ENCODE results near the gene DVL2.
A peak's percentile ranks its signal among the peaks of the same experiment; 100 is the strongest.

The DVL2 gene

DNA sequence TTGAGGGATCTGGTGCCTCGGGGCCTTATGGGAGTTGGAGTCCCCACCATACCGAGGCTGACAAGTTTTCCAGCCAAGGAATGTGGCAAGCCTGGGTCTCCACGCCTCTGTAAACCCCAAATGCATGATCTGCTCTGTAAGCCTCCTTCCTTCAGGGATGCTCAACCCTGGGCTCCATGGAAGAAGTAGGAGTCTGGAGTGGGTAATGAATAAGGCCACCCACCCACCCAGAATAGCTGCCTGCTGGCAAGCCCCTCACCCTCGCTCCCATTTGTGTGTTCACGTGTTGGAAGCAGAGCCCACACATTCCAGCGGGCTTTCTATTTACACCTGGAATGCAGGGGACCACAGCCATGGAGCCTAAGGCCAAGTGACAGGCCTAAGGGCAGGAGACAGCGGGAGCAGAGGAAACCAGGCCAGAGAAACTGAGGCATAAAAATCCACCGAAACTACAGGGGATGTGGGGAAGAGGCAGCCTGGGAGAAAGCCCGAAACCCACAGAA, 19.1 kb downstream of the DVL2 start:
- H3K9ac ChIP-seq (ENCODE audit: low read length in 5 of 5) = peak overlapping the region in 1 of 5 donors; percentile 8
- H3K4me3 ChIP-seq (ENCODE audit: low read depth in 1 of 5, low read length in 5 of 5) = peak overlapping the region in 4 of 5 donors; percentile 59 to 74 (median 70)
- H3K9me3 ChIP-seq (ENCODE audit: control insufficient read depth in 5 of 5, low read length in 5 of 5) = no peaks in the 10 kb centered on the region
- peaks cover 2 to 60% (median 53%) of the 10 kb centered on the region in 5 donors for H3K4me1 ChIP-seq (ENCODE audit: control insufficient read depth in 5 of 5, insufficient read depth in 5 of 5, low read length in 5 of 5)
- H3K27me3 ChIP-seq (ENCODE audit: control insufficient read depth in 5 of 5, insufficient read depth in 4 of 5, low read length in 5 of 5) = peaks cover 0 to 9% (median 4%) of the 10 kb centered on the region in 5 donors
- no peaks in the 10 kb centered on the region for H3K36me3 ChIP-seq (ENCODE audit: control insufficient read depth in 5 of 5, insufficient read depth in 5 of 5, low read length in 5 of 5)
- H3K27ac ChIP-seq (ENCODE audit: low read depth, low read length) = no peak overlapping the region

DNA sequence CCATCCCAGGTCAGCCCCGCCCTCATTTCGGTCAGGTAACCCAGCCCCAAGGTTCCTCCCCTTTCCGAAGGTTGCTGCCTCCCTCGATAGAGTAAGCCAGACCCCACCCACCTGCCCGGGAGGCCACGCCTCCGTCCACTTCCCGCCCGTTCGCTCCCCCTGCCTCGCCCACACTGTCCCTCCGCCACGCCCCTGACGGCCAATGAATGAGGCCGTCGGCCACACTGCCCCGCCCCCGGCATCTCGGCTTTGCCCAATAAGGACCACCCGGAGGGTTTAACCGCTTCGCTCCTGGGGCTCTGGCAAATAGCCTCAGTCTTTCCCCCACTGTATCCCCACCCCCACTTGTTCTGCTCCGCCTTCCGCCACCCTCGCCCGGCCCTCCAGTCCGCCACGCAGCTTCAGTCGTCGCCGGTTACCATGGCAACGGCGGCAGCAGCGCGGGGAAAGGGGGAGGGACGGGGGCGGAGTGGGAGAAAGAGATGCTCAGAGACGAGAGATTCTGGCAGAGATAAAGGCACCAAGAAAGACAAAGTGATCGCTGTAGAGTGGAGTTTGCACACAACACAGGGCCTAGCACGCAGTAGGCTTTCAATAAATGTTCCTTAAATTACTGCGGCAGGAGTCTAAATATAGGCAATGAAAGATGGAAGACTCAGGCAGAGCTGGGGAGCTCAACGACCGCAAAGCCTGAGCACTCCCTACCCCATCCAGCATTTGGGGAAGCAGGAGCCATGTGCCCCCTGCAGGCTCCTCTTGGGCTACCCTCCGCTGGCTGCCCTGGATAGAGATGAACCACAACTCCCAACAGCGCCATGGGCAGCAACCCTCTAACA, 19.8 kb downstream of the DVL2 start:
- Histone ChIP-seq H3K9me3 (ENCODE audit: control insufficient read depth in 5 of 5, low read length in 5 of 5) (no peaks in the 10 kb centered on the region), H3K4me3 (ENCODE audit: low read depth in 1 of 5, low read length in 5 of 5) (peak overlapping the region; percentile 23 to 74 (median 68)), H3K36me3 (ENCODE audit: control insufficient read depth in 5 of 5, insufficient read depth in 5 of 5, low read length in 5 of 5) (no peaks in the 10 kb centered on the region), H3K27me3 (ENCODE audit: control insufficient read depth in 5 of 5, insufficient read depth in 4 of 5, low read length in 5 of 5) (peaks cover 0 to 9% (median 4%) of the 10 kb centered on the region in 5 donors), H3K27ac (ENCODE audit: low read depth, low read length) (no peak overlapping the region), H3K4me1 (ENCODE audit: control insufficient read depth in 5 of 5, insufficient read depth in 5 of 5, low read length in 5 of 5) (peaks cover 1 to 55% (median 50%) of the 10 kb centered on the region in 5 donors), H3K9ac (ENCODE audit: low read length in 5 of 5) (peak overlapping the region in 1 of 5 donors; percentile 58)

DNA sequence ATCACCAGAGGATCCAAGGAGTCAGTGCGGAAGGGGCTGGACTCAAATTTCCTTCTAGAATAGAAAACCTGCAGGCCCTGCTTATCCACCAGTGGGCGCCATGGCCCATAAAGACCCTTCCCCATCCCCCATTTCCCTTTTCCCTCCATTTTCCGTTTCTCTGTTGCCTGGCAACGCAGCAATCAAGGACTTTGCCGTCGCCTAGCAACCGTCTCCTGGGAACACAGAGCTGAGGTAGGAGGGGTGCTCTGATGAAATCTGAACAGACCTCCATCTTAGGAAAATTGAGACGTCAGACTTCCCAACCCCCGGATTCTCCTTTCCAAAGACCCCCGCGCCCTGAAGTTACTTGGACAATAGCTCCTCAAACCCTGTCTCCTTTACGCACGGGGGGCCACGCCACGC, 20.4 kb downstream of the DVL2 start:
- Histone ChIP-seq H3K9me3 (ENCODE audit: control insufficient read depth in 5 of 5, low read length in 5 of 5) (no peaks in the 10 kb centered on the region), H3K36me3 (ENCODE audit: control insufficient read depth in 5 of 5, insufficient read depth in 5 of 5, low read length in 5 of 5) (no peaks in the 10 kb centered on the region), H3K9ac (ENCODE audit: low read length in 5 of 5) (no peak overlapping the region), H3K27ac (ENCODE audit: low read depth, low read length) (no peak overlapping the region), H3K4me1 (ENCODE audit: control insufficient read depth in 5 of 5, insufficient read depth in 5 of 5, low read length in 5 of 5) (peaks cover 1 to 48% (median 44%) of the 10 kb centered on the region in 5 donors), H3K27me3 (ENCODE audit: control insufficient read depth in 5 of 5, insufficient read depth in 4 of 5, low read length in 5 of 5) (peaks cover 0 to 10% (median 4%) of the 10 kb centered on the region in 5 donors), H3K4me3 (ENCODE audit: low read depth in 1 of 5, low read length in 5 of 5) (peak overlapping the region; percentile 23 to 68 (median 61))

DNA sequence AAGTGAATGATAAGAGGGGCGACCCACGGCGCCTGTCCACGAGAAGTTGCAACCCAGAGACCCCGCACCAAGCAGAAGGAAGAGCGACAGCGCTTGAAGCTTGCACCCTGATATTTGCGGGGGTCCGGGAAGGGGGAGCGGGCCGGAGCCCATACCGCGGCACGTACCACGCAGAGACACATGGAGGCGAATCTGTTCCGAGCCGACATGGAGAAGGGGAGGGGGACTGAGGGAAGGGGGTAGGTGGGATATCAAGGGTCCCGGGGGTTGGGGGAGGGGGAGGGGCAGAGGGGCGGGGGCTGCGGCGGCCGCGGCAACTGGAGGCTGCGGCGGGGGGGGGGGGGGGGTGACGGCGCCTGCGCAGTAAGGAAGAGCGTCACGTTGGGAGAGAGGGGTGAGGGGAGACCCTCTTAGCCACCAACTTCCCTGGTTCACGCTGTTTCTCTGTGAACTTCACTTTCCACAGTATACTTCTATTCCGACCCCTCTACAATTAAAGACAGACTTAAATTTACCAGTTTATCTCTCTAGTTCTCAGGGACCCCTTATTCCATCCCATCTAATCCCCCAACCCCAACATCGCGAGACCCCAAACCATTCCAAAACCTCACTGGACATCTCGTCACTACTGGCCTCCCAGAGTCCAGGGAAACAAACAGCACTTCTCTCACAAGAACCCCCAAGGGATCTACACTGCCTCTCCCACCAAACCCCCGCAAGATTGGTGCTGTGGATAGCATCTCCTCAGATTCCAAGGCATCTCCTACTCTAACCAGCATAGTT, 22.6 kb downstream of the DVL2 start:
- peaks cover 6 to 12% (median 10%) of the 10 kb centered on the region in 5 donors for H3K27me3 ChIP-seq (ENCODE audit: control insufficient read depth in 5 of 5, insufficient read depth in 4 of 5, low read length in 5 of 5)
- no peak overlapping the region for H3K4me3 ChIP-seq (ENCODE audit: low read depth in 1 of 5, low read length in 5 of 5)
- H3K27ac ChIP-seq (ENCODE audit: low read depth, low read length) = no peak overlapping the region
- H3K36me3 ChIP-seq (ENCODE audit: control insufficient read depth in 5 of 5, insufficient read depth in 5 of 5, low read length in 5 of 5) = no peaks in the 10 kb centered on the region
- H3K9ac ChIP-seq (ENCODE audit: low read length in 5 of 5) = no peak overlapping the region
- no peaks in the 10 kb centered on the region for H3K9me3 ChIP-seq (ENCODE audit: control insufficient read depth in 5 of 5, low read length in 5 of 5)
- peaks cover 1 to 37% (median 30%) of the 10 kb centered on the region in 5 donors for H3K4me1 ChIP-seq (ENCODE audit: control insufficient read depth in 5 of 5, insufficient read depth in 5 of 5, low read length in 5 of 5)

DNA sequence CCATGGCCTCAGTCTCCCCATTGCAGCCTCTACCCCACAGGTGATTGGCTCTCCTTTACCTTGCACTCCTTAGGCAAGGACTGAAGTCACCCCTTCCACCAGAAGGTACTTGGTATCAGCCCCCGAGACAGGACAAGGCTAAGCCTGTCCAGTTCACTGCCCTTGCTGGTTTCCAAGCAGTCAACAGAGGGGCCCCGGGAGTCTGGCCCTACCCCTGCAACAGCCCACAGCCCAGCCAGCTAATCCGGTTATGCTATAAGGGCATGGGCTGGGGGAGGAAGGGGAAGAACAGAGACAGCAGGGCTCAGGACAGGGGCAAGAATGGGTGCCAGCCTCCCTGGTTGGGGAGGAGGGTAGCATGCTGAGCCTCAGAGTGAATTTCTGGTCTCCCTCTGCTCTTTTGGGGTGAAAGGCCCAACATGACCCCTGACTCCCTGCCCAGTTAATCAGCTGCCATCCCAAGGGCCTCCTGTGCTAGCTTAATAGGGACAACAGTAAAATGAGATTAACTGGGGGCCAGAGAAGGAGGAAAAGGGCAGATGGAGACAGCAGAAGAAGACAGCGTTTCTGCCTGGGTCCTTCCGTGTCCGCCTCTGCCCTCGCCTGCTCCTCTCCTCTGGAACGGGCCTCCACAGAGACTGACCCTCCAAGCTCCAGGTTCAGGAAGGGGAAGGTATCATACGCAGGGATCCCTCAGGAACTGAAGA, 25.4 kb downstream of the DVL2 start:
- Histone ChIP-seq H3K27me3 (ENCODE audit: control insufficient read depth in 5 of 5, insufficient read depth in 4 of 5, low read length in 5 of 5) (peaks cover 4 to 12% (median 6%) of the 10 kb centered on the region in 5 donors), H3K4me1 (ENCODE audit: control insufficient read depth in 5 of 5, insufficient read depth in 5 of 5, low read length in 5 of 5) (peaks cover 0 to 27% (median 18%) of the 10 kb centered on the region in 5 donors), H3K9me3 (ENCODE audit: control insufficient read depth in 5 of 5, low read length in 5 of 5) (no peaks in the 10 kb centered on the region), H3K36me3 (ENCODE audit: control insufficient read depth in 5 of 5, insufficient read depth in 5 of 5, low read length in 5 of 5) (peaks cover 0 to under 1% (median 0%) of the 10 kb centered on the region in 5 donors), H3K9ac (ENCODE audit: low read length in 5 of 5) (no peak overlapping the region), H3K4me3 (ENCODE audit: low read depth in 1 of 5, low read length in 5 of 5) (no peak overlapping the region), H3K27ac (ENCODE audit: low read depth, low read length) (no peak overlapping the region)

DNA sequence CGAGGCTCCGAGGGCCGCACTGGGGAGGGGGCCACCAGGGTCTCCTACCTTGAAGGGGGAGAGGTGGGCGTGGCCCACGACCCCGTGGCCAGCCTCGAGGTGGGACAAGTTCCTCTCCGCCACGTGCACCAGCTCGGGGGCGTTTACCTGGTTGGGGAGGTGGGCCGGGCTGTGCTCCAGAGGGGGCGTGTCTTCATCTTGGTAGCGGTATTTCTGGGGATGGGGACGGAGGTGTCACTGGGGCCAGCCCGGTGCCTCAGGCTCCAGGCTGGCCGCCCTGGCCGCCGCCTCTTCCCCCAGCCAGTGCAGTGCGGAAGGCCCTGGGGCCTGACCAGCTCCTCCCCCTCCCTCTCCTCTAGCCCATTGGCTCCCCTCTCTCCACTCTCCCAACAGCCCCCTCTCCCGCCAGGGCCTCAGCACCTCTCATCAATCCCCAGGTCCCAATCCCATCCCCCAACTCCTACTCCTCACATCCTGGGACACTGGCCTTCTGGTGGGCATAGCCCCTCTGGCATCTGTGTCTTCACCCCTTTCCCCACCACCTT, 26.2 kb downstream of the DVL2 start:
- H3K4me1 ChIP-seq (ENCODE audit: control insufficient read depth in 5 of 5, insufficient read depth in 5 of 5, low read length in 5 of 5) = peaks cover 0 to 23% (median 14%) of the 10 kb centered on the region in 5 donors
- no peak overlapping the region for H3K9ac ChIP-seq (ENCODE audit: low read length in 5 of 5)
- H3K36me3 ChIP-seq (ENCODE audit: control insufficient read depth in 5 of 5, insufficient read depth in 5 of 5, low read length in 5 of 5) = peaks cover 0 to 9% (median 7%) of the 10 kb centered on the region in 5 donors
- H3K27me3 ChIP-seq (ENCODE audit: control insufficient read depth in 5 of 5, insufficient read depth in 4 of 5, low read length in 5 of 5) = peaks cover 4 to 12% (median 6%) of the 10 kb centered on the region in 5 donors
- H3K27ac ChIP-seq (ENCODE audit: low read depth, low read length) = no peak overlapping the region
- H3K9me3 ChIP-seq (ENCODE audit: control insufficient read depth in 5 of 5, low read length in 5 of 5) = no peaks in the 10 kb centered on the region
- no peak overlapping the region for H3K4me3 ChIP-seq (ENCODE audit: low read depth in 1 of 5, low read length in 5 of 5)

DNA sequence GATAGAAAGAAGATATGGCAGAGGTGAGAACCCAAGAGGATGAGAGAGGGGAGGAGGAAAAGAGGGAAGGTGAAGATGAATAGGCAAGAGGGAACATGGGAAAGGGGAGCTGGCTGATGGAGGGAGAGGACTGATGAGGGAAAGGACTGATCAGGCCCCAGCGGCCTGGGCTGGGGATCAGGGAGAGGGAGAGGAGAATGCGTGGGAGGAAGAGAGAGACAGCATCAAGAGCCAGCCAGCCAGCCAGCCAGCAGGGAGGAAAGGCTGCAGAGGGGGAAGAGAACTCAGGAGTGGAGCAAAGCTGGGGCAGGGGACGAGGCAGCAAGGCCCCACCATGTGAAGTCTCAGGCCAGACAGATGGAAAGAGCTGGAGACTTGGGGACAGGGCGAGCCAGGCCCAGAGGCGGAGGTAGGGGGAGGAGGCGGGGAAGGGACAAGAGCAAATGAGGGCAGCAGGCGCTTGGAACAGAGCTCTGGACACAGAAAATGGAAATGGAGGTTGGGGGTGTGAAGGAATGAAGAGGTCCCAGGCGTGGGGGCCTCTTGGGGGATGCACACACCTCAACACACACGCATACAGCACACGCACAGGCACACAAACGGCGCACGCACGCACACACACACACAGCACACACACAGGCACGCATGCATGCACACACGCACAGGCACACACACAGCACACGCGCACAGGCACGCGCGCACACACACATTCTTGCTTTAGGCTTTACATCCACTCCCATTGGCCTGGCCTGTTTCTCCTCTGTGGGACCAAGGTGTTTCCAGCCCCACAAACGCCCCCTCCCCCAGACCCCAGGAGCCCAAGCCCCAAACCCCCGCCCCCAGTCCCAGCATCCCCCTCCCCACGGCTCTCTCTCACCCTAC, 27.0 kb downstream of the DVL2 start:
- Histone ChIP-seq H3K4me1 (ENCODE audit: control insufficient read depth in 5 of 5, insufficient read depth in 5 of 5, low read length in 5 of 5) (peaks cover 0 to 23% (median 14%) of the 10 kb centered on the region in 5 donors), H3K9me3 (ENCODE audit: control insufficient read depth in 5 of 5, low read length in 5 of 5) (no peaks in the 10 kb centered on the region), H3K4me3 (ENCODE audit: low read depth in 1 of 5, low read length in 5 of 5) (no peak overlapping the region), H3K27me3 (ENCODE audit: control insufficient read depth in 5 of 5, insufficient read depth in 4 of 5, low read length in 5 of 5) (peaks cover 4 to 12% (median 6%) of the 10 kb centered on the region in 5 donors), H3K27ac (ENCODE audit: low read depth, low read length) (no peak overlapping the region), H3K9ac (ENCODE audit: low read length in 5 of 5) (no peak overlapping the region), H3K36me3 (ENCODE audit: control insufficient read depth in 5 of 5, insufficient read depth in 5 of 5, low read length in 5 of 5) (peaks cover 0 to 16% (median 11%) of the 10 kb centered on the region in 5 donors)

DNA sequence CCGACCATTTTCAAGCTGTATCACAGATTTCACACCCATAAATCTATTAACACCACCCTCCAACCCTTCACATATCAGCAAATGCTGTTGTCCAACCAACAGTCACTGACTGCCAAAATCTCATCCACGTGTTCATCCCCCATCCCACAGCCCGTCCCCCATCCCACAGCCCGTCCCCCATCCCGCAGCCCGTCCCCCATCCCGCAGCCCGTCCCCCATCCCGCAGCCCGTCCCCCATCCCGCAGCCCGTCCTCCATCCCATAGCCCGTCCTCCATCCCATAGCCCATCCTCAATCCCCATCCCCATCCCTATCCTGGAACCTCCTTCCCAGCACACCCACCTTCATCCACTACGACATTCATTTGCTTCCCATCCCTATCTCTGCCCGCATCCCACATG, 28.8 kb downstream of the DVL2 start:
- Histone ChIP-seq H3K4me3 (ENCODE audit: low read depth in 1 of 5, low read length in 5 of 5) (peak overlapping the region; percentile 71 to 82 (median 74)), H3K9me3 (ENCODE audit: control insufficient read depth in 5 of 5, low read length in 5 of 5) (no peaks in the 10 kb centered on the region), H3K9ac (ENCODE audit: low read length in 5 of 5) (peak overlapping the region in 1 of 5 donors; percentile 63), H3K27me3 (ENCODE audit: control insufficient read depth in 5 of 5, insufficient read depth in 4 of 5, low read length in 5 of 5) (peaks cover 4 to 10% (median 6%) of the 10 kb centered on the region in 5 donors), H3K36me3 (ENCODE audit: control insufficient read depth in 5 of 5, insufficient read depth in 5 of 5, low read length in 5 of 5) (peaks cover 0 to 18% (median 14%) of the 10 kb centered on the region in 5 donors), H3K27ac (ENCODE audit: low read depth, low read length) (no peak overlapping the region), H3K4me1 (ENCODE audit: control insufficient read depth in 5 of 5, insufficient read depth in 5 of 5, low read length in 5 of 5) (peaks cover 0 to 23% (median 14%) of the 10 kb centered on the region in 5 donors)
